ENCODE results near the gene KLHL36.
"Not testable (repeated sequence)": the region's sequence is repeated elsewhere in the genome, so short reads cannot be mapped to it uniquely, and the experiment has no call there.

The KLHL36 gene

DNA sequence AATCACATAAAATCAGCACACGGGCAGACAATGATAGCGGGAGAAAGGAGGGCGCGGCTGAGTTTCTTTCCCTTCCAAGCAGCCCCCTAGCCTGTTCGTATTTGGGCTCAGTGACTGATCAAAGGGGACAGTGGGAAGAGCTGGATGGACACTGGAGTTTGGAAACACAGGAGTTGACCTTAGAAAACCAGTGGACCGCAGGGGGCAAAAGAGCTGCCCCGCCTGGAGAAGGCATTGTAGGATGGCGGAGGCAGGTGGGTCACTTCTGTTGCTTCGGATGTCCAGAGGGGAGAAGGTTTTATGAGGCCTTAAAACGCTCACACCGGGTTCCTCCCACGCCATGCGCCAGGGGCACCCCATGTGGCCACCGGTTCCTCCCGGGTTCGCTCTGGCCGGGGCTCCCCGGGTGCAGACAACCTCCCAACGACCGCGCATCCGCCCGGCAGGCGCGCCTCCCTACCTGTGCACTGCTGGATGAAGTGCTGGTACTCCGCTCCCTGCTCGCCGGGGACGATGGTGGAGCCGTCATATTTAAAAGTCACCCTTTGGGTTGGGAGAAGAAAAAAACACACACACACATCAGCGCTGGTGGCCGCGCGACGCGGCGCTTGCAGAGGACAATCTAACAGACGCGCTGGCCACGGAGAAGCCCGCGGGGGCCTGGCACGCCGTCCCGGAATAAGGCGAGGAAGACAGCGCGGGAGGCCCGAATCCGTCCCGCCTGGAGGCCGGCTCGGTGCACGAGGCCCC lies 31.1 kb upstream of the KLHL36 start:
- peak; percentile 59 for DNase-seq

DNA sequence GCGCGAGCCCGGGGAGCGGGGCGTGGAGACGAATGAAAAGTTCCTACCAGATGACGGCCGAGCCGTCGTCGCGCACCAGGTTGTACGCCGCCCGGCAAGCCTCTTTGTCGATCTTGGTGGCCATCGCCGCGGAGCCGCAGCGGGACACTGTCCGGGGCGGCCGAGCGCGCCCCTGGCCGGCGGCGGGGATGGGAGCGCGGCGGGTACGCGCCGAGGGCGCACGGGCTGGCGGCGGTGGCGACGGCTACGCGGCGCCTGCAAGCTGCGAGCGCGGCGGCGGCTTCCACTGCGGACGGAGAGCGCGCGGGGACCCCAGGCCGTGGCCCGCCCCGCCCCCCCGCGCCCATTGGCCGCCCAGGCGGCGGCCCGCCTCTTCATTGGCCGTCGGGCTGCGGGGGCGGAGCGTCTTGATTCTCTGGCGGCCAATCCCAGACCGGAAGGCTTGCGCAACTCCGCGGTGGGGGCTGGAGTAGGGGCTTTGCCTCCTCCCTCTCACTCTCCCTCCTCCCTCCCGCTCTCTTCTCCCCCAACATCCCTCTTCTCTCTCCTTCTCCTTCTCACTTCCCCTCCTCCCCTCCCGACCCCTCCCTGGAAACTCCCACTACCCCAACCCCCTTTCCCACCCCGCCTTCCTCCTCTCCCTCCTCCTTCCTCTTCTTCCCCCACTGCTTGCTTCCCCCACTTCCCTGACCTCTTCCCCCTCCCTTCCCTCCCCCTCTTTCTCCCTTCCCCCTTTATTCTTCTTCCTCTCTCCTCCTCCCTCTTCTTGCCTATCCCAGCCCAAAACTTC lies 30.3 kb upstream of the KLHL36 start, which contains the start of gene COTL1:
TSS of gene COTL1 (minus strand) at position 288 of the 790 bp plus-strand sequence. CDS start at position 124, 164 bp downstream.
- DNase-seq: peak; percentile 94

DNA sequence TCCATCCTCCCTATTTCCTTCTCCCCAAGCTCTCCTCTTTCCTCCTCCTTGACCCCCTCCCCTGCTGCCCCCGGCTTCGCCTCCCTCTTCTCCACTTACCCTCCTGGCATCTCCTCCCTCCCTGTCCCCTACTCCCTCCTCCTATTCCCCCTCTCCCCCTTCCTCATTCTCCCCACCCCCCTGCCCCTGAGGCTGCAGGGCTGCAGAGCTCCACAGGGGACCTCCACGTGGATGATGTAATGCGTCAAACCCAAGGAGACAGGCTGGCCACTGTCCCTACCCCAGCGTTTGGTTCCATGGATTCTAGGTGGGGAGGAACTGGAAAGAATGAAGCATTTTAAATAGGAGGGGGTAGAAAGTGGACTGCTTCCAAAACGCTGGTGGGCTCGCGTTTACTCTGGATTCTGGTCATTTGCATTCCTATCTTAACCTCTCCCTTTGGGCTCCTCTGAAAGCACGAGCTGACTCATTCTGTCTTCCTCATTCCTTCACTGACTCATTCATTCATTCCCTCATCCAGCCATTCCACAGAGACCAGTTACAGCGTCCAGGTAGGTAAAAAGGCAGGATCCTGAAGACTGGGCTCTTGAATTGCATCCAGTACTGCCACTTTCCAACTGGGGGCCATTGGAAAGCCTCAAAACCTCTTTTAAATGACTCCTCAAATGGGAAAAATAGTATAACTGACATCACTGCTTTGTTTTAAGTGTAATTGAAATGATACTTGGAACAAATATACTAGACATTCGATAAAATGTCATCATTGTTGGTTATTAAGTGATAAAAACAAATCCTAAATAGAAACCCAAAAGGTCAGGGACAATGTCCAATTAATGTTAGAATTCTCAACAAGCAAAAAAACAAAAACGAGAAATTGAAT lies 29.5 kb upstream of the KLHL36 start:
- no peak for DNase-seq

DNA sequence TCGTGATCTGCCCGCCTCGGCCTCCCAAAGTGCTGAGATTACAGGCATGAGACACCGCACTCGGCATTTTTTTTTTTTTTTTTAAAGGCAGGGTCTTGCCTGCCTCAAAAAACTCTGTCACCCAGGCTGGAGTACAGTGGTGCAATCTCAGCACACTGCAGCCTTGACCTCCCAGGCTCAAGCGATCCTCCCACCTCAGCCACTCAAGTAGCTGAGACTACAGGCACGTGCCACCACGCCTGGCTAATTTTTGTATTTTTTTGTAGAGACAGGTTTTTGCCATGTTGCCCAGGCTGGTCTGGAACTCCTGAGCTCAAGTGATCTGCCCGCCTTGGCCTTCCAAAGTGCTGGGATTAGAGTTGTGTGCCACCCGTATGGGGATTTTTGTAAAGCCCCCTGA lies 27.4 kb upstream of the KLHL36 start:
- not testable (repeated sequence) for DNase-seq

DNA sequence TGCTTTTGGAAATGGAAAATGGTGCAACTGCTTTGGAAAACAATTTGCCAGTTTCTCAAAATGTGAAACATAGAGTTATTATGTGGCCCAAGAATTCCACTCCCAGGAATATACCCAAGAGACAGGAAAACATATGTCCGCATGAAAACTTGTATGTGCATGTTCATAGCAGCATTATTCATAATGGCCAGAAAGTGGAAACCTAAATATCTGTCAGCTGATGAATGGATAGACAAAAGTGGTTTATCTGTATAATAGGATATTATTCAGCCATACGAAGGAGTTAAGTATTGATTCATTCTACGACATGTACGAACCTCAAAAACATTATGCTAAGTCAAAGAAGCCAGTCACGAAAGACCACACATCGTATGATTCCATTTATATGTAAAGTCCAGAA lies 22.8 kb upstream of the KLHL36 start:
- DNase-seq: no peak

DNA sequence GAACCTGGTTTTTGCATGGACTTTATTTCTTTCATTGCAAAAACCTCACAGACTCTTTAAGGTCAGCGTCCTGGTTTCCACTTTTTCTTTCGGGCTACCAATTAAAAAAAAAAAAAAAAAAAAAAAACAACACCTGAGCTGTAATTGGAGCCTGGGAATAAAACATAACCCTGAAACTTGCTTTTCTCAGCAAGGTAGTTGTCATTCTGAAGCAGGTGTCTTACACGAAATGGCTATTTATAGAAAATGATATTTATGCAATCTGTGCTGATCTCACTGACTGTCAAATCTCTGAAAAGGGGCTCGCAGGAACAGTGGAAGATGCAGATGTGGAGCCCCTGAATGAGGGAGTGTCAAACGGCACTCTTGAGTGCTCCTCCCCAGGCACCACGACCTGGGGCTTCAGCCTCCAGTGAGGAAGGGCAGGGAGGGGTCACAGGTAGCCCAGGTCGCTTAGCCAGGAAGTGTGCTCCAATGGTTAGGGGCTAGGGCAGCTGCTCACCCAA lies 20.0 kb upstream of the KLHL36 start:
- DNase-seq: no peak

DNA sequence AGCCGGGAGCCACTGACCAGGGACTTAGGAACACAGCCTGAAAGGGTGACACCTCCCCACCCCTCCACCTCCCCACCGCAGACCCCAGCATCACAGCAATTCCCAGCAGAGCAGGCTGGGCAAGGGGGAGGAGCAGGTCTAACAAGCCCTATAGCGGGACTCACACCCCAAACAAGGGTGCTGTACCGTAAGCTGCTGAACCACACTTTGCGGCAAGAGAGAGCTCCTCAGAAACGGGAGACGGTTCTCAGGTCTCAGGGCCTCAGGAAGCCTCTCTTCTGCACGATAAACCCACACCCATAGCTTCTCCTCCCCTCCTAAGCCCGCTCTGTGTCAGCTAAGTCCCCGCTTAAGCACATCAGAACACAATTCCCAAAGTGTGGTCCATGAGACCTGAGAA lies 18.7 kb upstream of the KLHL36 start:
- DNase-seq: no peak

DNA sequence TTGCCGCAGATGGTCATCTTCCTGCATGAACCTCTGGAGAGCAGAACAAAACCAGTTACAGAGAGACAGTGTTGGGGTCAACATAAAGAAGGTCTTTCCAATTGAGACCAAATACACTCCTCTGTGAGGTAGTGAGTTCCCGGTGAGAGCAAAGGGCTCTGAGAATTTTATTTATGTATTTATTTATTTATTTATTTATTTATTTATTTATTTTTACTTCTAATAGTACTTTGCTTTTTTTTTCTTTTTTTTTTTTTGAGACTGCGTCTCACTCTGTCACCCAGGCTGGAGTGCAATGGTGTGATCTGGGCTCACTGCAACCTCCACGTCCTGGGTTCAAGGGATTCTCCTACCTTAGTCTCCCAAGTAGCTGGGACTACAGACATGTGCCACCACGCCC lies 18.3 kb upstream of the KLHL36 start:
- no peak for DNase-seq

DNA sequence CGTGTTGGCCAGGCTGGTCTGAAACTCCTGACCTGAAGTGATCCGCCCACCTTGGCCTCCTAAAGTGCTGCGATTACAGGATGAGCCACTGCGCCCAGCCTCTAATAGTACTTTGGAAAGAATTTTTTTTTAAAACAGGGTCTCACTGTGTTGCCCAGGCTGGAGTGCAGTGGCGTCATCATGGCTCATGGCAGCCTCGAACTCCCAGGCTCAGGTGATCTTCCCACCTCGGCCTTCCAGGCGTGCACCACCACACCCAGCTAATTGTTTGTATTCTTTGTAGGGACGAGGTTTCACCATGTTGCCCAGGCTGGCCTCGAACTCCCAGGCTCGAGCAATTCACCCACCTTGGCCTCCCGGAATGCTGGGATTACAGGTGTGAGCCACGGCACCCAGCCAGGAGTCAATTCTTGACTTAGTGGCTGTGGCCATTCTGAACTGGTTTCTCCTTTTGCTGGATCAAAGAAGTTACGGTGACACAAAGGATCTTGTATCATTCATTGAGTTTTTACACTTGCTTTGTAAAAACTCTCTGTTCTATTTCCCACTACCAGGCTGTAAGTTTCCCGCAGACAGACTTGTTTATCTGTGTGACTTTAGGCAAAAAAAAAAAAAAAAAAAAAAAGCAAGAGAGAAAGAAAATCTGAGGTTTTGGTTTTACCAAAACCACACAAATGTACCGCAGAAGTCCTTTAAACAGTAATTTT lies 17.7 kb upstream of the KLHL36 start:
- no peak for DNase-seq

DNA sequence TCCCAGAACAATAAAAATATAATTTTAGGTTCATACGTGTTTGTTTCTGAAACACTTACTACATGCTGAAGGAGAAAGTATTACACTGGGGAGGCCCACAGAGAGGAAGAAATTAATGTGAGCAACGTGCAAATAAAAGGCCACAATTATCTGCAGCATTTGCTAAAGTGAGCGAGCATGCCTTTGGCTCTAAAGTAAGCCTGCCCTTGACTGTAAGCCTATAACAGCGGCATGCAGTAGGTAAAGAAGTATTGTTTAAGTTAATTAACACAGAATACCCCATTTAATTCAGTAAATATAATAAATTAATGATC lies 17.2 kb upstream of the KLHL36 start:
- no peak for DNase-seq

DNA sequence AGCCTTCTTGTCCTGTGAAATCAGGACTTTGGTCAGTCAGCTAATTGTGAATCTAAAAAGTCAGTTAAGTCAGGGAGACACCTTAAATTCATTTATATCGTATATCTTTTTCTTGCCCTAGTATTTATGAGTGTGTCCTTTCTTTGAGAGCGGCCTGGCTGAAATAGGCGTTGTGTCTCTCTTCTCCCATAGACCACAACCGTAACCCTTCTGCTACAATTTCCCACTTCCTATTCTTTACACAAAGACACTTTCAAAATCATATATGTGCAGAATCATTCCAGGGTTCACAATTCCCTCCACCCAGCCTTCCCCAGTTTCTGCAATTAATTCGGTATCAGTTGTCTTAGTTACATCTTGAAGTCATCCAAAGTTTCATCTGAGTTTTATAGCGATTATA lies 16.4 kb upstream of the KLHL36 start:
- DNase-seq: no peak

DNA sequence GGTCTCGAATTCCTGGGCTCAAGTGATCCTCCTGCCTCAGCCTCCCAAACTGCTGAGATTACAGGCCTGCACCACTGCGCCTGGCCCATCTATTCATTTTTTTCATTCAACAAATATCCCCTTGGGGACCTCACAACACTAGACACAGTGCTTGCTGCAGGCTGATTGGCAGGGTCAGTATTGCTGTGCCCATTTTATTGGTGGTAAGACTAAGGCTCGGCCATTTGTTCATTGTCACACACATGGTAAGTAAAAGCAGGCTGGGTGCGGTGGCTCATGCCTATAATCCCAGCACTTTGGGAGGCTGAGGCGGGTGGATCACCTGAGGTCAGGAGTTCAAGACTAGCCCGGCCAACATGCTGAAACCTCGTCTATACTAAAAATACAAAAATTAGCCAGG lies 15.4 kb upstream of the KLHL36 start:
- not testable (repeated sequence) for DNase-seq

DNA sequence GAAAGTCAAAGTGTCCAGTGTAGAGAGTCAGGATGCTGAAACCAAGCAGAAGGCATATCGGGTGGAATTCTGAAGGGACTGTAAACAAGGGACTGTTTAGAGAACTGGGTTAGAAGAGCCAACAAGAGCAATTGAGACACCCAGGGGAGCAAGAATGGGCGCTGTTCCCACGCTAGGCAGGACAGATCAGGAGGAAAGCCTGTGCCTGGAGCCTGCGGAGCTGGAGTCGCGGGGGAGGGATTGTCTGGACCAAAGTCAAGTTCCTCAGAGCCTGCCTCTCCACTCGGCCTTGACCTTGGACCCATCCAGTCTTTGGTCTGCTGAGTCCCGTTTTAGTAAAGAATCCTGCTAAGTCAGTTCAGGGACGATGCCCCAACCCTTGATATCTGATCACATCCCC lies 14.7 kb upstream of the KLHL36 start:
- DNase-seq: no peak

DNA sequence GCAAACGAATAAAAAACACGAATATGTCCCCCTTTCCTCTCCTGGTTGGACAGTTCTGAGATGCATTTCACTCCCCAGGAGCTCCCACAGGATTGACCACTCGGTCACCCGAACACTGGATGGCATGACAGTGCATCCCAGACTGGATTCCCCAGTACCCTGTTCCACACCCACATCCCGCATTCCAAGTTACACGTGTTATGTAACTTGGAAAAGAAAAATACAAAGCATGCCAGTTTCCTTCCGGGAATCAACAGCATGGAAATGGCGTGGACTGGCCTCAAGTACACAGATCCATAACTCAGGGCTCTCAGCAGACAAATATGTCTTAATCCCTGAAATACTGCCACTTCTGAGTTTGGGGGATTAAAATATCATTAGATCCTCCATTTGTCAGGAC lies 12.6 kb upstream of the KLHL36 start:
- no peak for DNase-seq

DNA sequence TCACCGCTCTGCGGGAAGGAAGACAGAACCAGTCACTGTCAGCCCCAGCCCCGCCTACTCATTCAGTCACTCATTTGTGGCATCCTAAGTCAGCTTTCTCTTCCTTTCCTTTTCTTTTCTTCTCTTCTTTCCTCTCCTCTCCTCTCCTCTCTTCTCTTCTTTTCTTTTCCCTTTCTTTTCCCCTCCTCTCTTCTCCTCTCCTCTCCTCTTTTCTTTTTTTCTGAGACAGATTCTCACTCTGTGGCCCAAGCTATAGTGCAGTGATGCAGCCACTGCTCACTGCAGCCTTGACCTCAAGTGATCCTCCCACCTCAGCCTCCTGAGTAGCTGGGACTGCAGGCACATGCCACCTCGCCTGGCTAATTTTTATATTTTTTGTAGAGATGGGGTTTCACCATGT lies 10.6 kb upstream of the KLHL36 start:
- no peak for DNase-seq

DNA sequence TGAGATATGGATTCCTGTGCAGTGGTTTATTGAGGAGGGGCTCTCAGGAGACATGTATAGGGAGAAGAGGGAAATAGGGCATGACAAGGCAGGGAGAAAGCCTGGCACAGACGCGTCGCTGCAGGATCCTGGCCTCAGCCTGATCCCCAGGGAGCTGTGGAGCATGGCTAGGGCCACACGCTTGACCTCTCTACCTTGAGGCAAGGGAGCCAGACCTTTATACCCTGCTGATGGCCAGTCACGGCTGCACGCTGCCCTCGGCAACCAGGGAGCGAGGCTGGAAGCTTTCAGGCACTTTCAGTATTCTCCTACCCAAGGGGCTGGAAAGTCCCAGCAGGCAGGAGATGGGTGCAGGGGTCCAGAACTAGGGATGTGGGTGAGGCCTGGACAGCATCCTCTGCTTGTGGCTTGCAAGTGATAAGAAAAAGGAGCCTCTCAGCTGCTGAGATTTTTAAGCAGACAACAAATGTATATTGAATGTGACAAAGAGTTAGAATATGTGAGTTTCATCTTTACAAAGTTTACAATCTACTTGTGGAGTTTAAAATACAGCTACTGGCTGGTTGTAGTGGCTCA lies 10.0 kb upstream of the KLHL36 start:
- DNase-seq: no peak

DNA sequence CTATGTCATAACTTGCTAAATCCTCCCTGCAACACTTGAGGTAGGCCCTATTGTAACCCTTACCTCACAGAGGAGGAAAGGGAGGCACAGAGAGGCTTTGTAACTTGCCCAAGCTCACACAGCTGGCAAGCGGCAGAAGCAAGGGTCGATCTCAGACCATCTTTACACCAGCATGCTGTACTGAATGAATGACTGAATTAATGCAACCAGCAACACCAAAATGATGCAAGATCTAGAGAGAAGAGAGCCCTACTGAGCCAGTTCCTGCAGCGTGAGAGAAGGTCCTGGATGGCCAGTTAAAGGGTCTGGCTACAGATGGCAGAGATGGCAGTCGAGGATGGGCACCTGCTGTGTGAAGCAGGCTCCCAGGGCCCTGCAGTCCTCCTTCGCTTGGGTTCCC lies 8.2 kb upstream of the KLHL36 start:
- DNase-seq: no peak

DNA sequence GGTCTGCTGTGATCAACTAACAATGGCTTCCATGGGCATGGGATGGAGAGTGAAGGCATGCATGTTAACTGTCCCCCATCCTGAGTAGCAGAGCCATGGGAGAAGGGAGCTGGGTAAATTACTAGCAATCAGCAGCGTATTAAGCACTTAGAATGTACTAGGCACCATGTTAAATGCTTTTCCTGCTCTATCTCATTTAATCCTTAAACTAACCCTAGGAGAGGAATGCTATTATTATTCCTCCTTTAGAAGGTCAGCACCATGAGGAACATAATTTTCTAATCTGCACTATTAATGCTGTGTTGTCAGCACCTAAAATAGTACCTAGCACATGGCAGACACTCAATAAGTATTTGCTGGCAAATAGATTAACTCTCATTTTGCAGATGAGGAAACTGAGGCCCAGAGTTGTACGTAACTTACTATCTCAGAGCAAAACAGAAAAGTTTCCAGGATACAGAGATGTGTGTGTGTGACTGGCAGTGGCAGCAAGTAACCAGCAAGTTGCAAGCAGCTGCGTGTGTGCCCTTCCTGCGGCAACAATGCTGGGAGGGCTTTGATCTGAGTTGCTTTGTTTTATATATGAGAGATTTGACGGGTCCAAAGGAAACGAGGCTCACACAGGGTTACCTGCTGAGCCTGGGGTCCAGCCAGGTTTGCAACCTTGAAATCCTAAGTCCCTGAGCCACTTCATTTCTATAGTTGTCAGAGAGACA lies 6.5 kb upstream of the KLHL36 start:
- DNase-seq: no peak

DNA sequence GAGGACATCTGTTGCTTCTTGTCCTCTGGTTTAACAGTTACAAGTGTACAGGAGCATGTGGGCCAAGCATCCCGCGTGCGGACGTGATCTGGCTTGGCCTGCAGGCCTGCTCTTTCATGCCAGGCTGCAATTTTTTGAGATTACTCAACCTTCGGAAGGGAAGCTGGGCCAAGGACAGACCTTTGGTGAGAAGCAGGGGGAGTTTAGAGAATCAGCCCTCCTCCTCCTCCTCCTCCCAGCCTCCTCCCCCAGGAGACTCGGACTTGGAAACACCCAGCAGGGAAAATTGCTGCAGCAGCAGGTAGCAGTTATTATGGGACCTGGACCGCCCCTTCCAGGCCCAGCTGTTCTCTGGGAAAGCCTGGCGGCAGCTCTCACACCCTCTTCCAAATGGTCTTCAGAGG lies 5.1 kb upstream of the KLHL36 start:
- DNase-seq: no peak

DNA sequence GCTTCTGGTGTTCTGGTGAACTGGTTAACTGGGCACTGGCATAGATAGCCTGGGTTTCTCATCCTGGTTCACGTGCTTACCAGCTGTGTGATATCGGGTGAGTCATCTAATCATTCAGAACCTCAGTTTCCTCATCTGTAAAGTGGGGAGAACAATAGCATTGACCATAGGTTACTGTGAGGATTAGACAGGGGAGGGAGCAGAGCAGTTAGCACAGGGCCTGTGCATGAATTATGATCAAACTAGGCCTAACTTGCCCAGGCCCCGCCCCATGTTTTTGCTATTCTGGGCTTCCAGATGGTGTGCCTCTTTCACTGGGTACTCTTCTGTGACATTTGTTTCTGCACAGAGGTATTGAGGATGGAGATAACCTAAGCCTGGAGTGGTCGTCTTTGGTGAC lies 4.6 kb upstream of the KLHL36 start:
- DNase-seq: no peak
